ENCODE data around the gene PLD1. TPM values are rescaled to one million over a fixed set of nuclear protein-coding genes. Genes with fewer than 3 reads are reported as not detected.

PLD1 gene
- total and polyA plus RNA-seq, 10 of the 15 experiments (the other 5 are each of a cell fraction or from before 2014, with no cell fraction given), result 2.9 to 108 (median 3.6) TPM

DNA sequence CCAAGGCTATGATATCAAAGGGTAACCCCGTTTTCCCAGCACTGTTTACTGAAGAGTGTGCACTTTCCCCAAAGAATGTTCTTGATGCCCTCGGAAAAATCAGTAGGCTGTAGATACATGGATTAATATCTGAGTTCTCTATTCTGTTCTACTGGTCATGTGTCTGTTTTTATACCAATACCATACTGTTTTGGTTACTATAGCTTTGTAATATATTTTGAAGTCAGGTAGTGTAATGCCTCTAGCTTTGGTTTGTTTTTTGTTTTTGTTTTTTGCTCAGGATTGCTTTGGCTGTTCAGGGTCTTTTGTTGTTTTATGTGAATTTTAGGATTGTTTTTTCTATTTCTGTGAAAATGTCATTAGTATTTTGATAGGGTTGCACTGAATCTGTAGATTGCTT is 95.1 kb downstream of the PLD1 start (continued):
- TF ChIP-seq, protein P1, sequence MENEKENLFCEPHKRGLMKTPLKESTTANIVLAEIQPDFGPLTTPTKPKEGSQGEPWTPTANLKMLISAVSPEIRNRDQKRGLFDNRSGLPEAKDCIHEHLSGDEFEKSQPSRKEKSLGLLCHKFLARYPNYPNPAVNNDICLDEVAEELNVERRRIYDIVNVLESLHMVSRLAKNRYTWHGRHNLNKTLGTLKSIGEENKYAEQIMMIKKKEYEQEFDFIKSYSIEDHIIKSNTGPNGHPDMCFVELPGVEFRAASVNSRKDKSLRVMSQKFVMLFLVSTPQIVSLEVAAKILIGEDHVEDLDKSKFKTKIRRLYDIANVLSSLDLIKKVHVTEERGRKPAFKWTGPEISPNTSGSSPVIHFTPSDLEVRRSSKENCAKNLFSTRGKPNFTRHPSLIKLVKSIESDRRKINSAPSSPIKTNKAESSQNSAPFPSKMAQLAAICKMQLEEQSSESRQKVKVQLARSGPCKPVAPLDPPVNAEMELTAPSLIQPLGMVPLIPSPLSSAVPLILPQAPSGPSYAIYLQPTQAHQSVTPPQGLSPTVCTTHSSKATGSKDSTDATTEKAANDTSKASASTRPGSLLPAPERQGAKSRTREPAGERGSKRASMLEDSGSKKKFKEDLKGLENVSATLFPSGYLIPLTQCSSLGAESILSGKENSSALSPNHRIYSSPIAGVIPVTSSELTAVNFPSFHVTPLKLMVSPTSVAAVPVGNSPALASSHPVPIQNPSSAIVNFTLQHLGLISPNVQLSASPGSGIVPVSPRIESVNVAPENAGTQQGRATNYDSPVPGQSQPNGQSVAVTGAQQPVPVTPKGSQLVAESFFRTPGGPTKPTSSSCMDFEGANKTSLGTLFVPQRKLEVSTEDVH (IDR thresholded peaks at IDR 0.05; ENCODE audit: low read depth, partially characterized antibody), result no peak
- no peak for TF ChIP-seq RBBP5 (conservative IDR thresholded peaks at IDR 0.05)
- no peak for TF ChIP-seq TARDBP (IDR thresholded peaks at IDR 0.05; ENCODE audit: borderline replicate concordance)
- TF ChIP-seq SPI1 (IDR thresholded peaks at IDR 0.05; ENCODE audit: borderline replicate concordance, insufficient read depth, low read depth, low read length), result no peak
- TF ChIP-seq KLF5 (IDR thresholded peaks at IDR 0.05; ENCODE audit: partially characterized antibody), result no peak
- TF ChIP-seq STAT3 (IDR thresholded peaks at IDR 0.05; ENCODE audit: low read depth, low read length), result no peak
- TF ChIP-seq SMARCA5 (IDR thresholded peaks at IDR 0.05), result no peak

DNA sequence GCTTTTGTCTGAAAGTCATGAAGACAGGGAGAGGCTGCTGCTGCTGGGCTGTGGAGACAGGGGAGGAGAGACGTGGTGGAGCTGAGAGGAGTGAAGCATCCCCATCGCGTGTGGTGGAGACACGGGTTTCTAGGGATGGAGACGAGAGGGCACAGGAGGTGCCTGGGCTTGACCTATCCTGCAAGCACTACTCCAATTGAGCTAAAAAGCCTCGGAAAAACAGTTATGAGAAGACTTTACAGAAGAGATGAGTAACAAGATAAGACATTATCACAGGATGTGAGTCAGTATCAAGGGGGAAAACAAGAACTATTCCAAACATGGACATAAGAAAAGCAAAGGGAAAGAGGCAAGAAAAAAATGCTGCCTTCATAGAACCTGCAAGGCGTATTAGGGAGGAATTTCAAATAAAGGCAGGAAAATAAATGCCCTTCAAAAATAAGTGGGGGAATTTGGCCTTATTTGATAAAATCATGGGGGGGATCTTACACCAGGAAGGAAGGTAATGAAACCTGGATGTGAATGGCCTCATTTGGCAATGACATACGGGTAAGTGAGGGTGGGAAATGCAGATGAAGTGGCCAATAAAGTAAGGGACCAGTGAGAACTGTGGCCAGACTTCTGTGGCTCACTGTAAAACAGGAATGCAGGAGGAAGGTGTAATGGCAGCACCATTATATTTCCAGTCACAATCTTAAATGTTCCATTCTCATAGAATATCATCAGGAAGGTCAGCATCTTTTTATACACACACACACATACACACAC is 97.9 kb downstream of the PLD1 start:
- H2AFZ ChIP-seq (ENCODE audit: control insufficient read depth, low read depth, low read length), result no peak overlapping the region
- H3K9ac ChIP-seq (ENCODE audit: control insufficient read depth, insufficient read depth, low read length), result no peak overlapping the region
- RAD21 ChIA-PET (ENCODE audit: unreplicated experiment), result interaction anchor here (0.6 kb wide), 1 partner anchor 35 kb away, joined by 4 read pairs; no protein-coding TSS in a partner anchor
- H3K4me1 ChIP-seq (ENCODE audit: control insufficient read depth, insufficient read depth, low read length), result no peaks in the 10 kb centered on the region
- H4K20me1 ChIP-seq (ENCODE audit: control insufficient read depth, insufficient read depth), result no peaks in the 10 kb centered on the region
- peaks cover 0 to 3% of the 10 kb centered on the region in 2 experiments; a peak in 2 of 4 replicates for H3K36me3 ChIP-seq (ENCODE audit: control insufficient read depth in 2 of 2, insufficient read depth in 2 of 2, low read length in 1 of 2)
- CTCF ChIA-PET, result interaction anchor here (0.6 to 1.6 kb wide), 2 partner anchors 9 to 98 kb away, joined by 4 to 5 read pairs; no protein-coding TSS in a partner anchor
- POLR2A ChIA-PET, result interaction anchor here (0.5 kb wide), 1 partner anchor 1941 kb away, joined by 4 read pairs; no protein-coding TSS in a partner anchor
- 23% methylated on average over 8 of the region's 8 CpGs for WGBS (ENCODE audit: insufficient coverage, insufficient replicate concordance, low lambda C conversion rate, missing lambda C conversion rate)
- SMC1A ChIA-PET (ENCODE audit: uncharacterized antibody, unreplicated experiment), result interaction anchor here (1.0 to 1.5 kb wide), 2 partner anchors 9 to 30 kb away, joined by 3 to 5 read pairs; no protein-coding TSS in a partner anchor
- no peaks in the 10 kb centered on the region for H3K79me2 ChIP-seq (ENCODE audit: control insufficient read depth, insufficient read depth, low read length)
- intact Hi-C loops (cut with micrococcal nuclease; ENCODE audit: unreplicated experiment) (no loop called here), in situ Hi-C loops (cut with MboI) (no loop called here)
- ATAC-seq, result no peak
- H3K27ac ChIP-seq (ENCODE audit: control insufficient read depth, insufficient read depth), result no peak overlapping the region
- H3K4me2 ChIP-seq (ENCODE audit: control insufficient read depth, insufficient read depth), result no peak overlapping the region
- no TSS peak for BruUV-seq (replicated peaks)
- FAIRE-seq, result no peak
- H3K9me3 ChIP-seq (replicated peaks; ENCODE audit: control insufficient read depth, insufficient read depth, low read length), result no peaks in the 10 kb centered on the region; the same call in 2 of the 3 replicates
- no peak for DNase-seq (ENCODE audit: low read depth, low spot score)
- H3K4me3 ChIP-seq, result no peak overlapping the region
- H3K27me3 ChIP-seq (replicated peaks in 1 of 2; ENCODE audit: control insufficient read depth in 2 of 2, insufficient read depth in 2 of 2, low read length in 1 of 2), result no peaks in the 10 kb centered on the region
- TF ChIP-seq NFXL1 (IDR thresholded peaks at IDR 0.05; ENCODE audit: borderline replicate concordance) (no peak), JUNB (IDR thresholded peaks at IDR 0.05) (no peak), PAX5 (IDR thresholded peaks at IDR 0.05; ENCODE audit: borderline replicate concordance, low read depth, low read length) (no peak), SREBF1 (IDR thresholded peaks at IDR 0.05; ENCODE audit: low read length) (no peak), ZNF274 (IDR thresholded peaks at IDR 0.05; ENCODE audit: insufficient read depth, insufficient read length) (no peak), IRF4 (IDR thresholded peaks at IDR 0.05; ENCODE audit: low read depth, low read length) (no peak), MYB (IDR thresholded peaks at IDR 0.05; ENCODE audit: borderline replicate concordance, low read depth, low read length) (no peak), ZBED1 (IDR thresholded peaks at IDR 0.05; ENCODE audit: borderline replicate concordance) (no peak)
- TF ChIP-seq, protein P2, sequence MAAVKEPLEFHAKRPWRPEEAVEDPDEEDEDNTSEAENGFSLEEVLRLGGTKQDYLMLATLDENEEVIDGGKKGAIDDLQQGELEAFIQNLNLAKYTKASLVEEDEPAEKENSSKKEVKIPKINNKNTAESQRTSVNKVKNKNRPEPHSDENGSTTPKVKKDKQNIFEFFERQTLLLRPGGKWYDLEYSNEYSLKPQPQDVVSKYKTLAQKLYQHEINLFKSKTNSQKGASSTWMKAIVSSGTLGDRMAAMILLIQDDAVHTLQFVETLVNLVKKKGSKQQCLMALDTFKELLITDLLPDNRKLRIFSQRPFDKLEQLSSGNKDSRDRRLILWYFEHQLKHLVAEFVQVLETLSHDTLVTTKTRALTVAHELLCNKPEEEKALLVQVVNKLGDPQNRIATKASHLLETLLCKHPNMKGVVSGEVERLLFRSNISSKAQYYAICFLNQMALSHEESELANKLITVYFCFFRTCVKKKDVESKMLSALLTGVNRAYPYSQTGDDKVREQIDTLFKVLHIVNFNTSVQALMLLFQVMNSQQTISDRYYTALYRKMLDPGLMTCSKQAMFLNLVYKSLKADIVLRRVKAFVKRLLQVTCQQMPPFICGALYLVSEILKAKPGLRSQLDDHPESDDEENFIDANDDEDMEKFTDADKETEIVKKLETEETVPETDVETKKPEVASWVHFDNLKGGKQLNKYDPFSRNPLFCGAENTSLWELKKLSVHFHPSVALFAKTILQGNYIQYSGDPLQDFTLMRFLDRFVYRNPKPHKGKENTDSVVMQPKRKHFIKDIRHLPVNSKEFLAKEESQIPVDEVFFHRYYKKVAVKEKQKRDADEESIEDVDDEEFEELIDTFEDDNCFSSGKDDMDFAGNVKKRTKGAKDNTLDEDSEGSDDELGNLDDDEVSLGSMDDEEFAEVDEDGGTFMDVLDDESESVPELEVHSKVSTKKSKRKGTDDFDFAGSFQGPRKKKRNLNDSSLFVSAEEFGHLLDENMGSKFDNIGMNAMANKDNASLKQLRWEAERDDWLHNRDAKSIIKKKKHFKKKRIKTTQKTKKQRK (IDR thresholded peaks at IDR 0.05; ENCODE audit: low read depth, low read length), result no peak

Measured in GM12878 (cell line).